Peyer's patch (tissue), 4 donors: ENCODE results near the gene LDLRAD3.

Source experiments
- POLR2A ChIP-seq, 2 donors: fragments of 450-650 bp; IDR thresholded peaks; one replicate each; pipeline ENCODE4 v1.5.1; 2017; ENCODE audit warnings: antibody characterized with exemption in 2 of 2, mild to moderate bottlenecking in 2 of 2, moderate library complexity in 2 of 2
- TF ChIP-seq, protein P1 (sequence below), 6 experiments: fragments of 450-650 bp in 4 of 6; fragments of 200-600 bp in 2 of 6; sonication (generic) in 1 of 6; IDR thresholded peaks; one replicate each; pipeline ENCODE4 v1.5.1; 2017 to 2019; ENCODE audit warnings: antibody characterized with exemption in 6 of 6, mild to moderate bottlenecking in 3 of 6, moderate library complexity in 1 of 6

GRCh38 chr11:36153551-36153950, 209.7 kb downstream of the LDLRAD3 start:
- TF ChIP-seq, protein P1, sequence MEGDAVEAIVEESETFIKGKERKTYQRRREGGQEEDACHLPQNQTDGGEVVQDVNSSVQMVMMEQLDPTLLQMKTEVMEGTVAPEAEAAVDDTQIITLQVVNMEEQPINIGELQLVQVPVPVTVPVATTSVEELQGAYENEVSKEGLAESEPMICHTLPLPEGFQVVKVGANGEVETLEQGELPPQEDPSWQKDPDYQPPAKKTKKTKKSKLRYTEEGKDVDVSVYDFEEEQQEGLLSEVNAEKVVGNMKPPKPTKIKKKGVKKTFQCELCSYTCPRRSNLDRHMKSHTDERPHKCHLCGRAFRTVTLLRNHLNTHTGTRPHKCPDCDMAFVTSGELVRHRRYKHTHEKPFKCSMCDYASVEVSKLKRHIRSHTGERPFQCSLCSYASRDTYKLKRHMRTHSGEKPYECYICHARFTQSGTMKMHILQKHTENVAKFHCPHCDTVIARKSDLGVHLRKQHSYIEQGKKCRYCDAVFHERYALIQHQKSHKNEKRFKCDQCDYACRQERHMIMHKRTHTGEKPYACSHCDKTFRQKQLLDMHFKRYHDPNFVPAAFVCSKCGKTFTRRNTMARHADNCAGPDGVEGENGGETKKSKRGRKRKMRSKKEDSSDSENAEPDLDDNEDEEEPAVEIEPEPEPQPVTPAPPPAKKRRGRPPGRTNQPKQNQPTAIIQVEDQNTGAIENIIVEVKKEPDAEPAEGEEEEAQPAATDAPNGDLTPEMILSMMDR (IDR thresholded peaks at IDR 0.05), result no peak
- no peak for TF ChIP-seq POLR2A (IDR thresholded peaks at IDR 0.05)
